Measurements from ENCODE around the gene IFIT1B. TPM values are rescaled to one million over a fixed set of nuclear protein-coding genes. Genes with fewer than 3 reads are reported as not detected.

IFIT1B gene
- total and polyA plus RNA-seq, 9 of the 15 experiments (the other 6 are each of a cell fraction or from before 2014, with no cell fraction given): not detected

DNA sequence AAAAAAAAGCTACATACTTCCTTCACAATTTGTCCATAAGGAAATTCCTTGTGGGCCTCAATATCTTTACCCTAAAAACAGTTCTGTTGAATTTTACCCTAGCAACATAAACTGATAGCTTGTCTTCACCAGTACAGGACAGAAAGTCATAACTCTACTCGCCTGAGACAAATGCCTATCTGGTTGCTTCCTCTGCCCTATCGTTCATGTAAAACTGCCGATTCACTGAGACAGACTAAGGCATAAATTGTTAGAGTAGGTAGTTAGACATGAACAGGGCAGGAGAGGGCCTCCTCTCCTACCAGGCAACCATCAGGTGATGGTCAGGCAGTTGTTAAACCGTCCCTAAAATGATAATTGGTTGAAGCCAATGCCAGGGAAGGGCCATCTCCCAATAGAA lies 25.1 kb upstream of the IFIT1B start (continued):
- TF ChIP-seq KAT7 (CRISPR knock-in tag; IDR thresholded peaks at IDR 0.05; ENCODE audit: borderline replicate concordance): no peak
- no peak for TF ChIP-seq CEBPG (CRISPR knock-in tag; IDR thresholded peaks at IDR 0.05)
- no peak for TF ChIP-seq CEBPG (tag; conservative IDR thresholded peaks at IDR 0.05 in 1 of 2, IDR thresholded peaks at IDR 0.05 in 1 of 2)
- no peak for TF ChIP-seq ZNF79 (CRISPR knock-in tag; IDR thresholded peaks at IDR 0.05; ENCODE audit: low read depth)
- TF ChIP-seq TRIM24 (IDR thresholded peaks at IDR 0.05): peak in 1 of 2 experiments; percentile 16; a peak in 1 of 4 replicates
- no peak for TF ChIP-seq BRD9 (IDR thresholded peaks at IDR 0.05; ENCODE audit: low read depth, partially characterized antibody)
- no peak for TF ChIP-seq CHD4 (IDR thresholded peaks at IDR 0.05; ENCODE audit: insufficient read depth, insufficient replicate concordance, low read depth, low read length, poor library complexity, severe bottlenecking)
- no peak for TF ChIP-seq SMAD4 (CRISPR knock-in tag; conservative IDR thresholded peaks at IDR 0.05)
- TF ChIP-seq TAF7 (tag; IDR thresholded peaks at IDR 0.05): no peak
- TF ChIP-seq SOX6 (IDR thresholded peaks at IDR 0.05): no peak
- TF ChIP-seq COPS2 (conservative IDR thresholded peaks at IDR 0.05): no peak
- TF ChIP-seq TCF3 (CRISPR knock-in tag; IDR thresholded peaks at IDR 0.05): peak; percentile 52; the same call in 1 of the 2 replicates
- no peak for TF ChIP-seq SRSF7 (optimal IDR thresholded peaks at IDR 0.05; ENCODE audit: low read depth, low read length)
- TF ChIP-seq, protein P1, sequence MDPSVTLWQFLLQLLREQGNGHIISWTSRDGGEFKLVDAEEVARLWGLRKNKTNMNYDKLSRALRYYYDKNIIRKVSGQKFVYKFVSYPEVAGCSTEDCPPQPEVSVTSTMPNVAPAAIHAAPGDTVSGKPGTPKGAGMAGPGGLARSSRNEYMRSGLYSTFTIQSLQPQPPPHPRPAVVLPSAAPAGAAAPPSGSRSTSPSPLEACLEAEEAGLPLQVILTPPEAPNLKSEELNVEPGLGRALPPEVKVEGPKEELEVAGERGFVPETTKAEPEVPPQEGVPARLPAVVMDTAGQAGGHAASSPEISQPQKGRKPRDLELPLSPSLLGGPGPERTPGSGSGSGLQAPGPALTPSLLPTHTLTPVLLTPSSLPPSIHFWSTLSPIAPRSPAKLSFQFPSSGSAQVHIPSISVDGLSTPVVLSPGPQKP (CRISPR knock-in tag; IDR thresholded peaks at IDR 0.05): no peak
- TF ChIP-seq, protein P2, sequence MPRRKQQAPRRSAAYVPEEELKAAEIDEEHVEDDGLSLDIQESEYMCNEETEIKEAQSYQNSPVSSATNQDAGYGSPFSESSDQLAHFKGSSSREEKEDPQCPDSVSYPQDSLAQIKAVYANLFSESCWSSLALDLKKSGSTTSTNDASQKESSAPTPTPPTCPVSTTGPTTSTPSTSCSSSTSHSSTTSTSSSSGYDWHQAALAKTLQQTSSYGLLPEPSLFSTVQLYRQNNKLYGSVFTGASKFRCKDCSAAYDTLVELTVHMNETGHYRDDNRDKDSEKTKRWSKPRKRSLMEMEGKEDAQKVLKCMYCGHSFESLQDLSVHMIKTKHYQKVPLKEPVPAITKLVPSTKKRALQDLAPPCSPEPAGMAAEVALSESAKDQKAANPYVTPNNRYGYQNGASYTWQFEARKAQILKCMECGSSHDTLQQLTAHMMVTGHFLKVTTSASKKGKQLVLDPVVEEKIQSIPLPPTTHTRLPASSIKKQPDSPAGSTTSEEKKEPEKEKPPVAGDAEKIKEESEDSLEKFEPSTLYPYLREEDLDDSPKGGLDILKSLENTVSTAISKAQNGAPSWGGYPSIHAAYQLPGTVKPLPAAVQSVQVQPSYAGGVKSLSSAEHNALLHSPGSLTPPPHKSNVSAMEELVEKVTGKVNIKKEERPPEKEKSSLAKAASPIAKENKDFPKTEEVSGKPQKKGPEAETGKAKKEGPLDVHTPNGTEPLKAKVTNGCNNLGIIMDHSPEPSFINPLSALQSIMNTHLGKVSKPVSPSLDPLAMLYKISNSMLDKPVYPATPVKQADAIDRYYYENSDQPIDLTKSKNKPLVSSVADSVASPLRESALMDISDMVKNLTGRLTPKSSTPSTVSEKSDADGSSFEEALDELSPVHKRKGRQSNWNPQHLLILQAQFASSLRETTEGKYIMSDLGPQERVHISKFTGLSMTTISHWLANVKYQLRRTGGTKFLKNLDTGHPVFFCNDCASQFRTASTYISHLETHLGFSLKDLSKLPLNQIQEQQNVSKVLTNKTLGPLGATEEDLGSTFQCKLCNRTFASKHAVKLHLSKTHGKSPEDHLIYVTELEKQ (CRISPR knock-in tag; IDR thresholded peaks at IDR 0.05): no peak
- peak; percentile 54; the same call in 1 of the 2 replicates for TF ChIP-seq ZNF134 (CRISPR knock-in tag; conservative IDR thresholded peaks at IDR 0.05)
- TF ChIP-seq NR2F6 (CRISPR knock-in tag; IDR thresholded peaks at IDR 0.05): no peak
- no peak for TF ChIP-seq TAF9B (IDR thresholded peaks at IDR 0.05; ENCODE audit: partially characterized antibody)
- TF ChIP-seq SAP30 (IDR thresholded peaks at IDR 0.05; ENCODE audit: borderline replicate concordance, insufficient read depth, low read depth, low read length, poor library complexity, severe bottlenecking): no peak
- TF ChIP-seq ATF7 (IDR thresholded peaks at IDR 0.05): no peak
- TF ChIP-seq TSC22D4 (tag; IDR thresholded peaks at IDR 0.05): no peak
- TF ChIP-seq ZNF184 (CRISPR knock-in tag; IDR thresholded peaks at IDR 0.05): no peak
- TF ChIP-seq POLR3A (IDR thresholded peaks at IDR 0.05; ENCODE audit: borderline replicate concordance, extremely low read depth, insufficient read depth, insufficient read length): no peak

Measured in K562 (cell line).